Measurements from ENCODE around the gene TEX38.
"Not testable (repeated sequence)": the region's sequence is repeated elsewhere in the genome, so short reads cannot be mapped to it uniquely, and the experiment has no call there.

DNA sequence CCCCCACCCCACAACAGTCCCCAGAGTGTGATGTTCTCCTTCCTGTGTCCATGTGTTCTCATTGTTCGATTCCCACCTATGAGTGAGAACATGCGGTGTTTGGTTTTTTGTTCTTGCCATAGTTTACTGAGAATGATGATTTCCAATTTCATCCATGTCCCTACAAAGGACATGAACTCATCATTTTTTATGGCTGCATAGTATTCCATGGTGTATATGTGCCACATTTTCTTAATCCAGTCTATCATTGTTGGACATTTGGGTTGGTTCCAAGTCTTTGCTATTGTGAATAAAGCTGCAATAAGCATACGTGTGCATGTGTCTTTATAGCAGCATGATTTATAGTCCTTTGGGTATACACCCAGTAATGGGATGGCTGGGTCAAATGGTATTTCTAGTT is 20.5 kb upstream of the TEX38 start:
- TF ChIP-seq POLR2A (IDR thresholded peaks at IDR 0.05; ENCODE audit: low read length); HDAC2 (IDR thresholded peaks at IDR 0.05); EP300 (IDR thresholded peaks at IDR 0.05); RFX5 (IDR thresholded peaks at IDR 0.05); RCOR1 (IDR thresholded peaks at IDR 0.05; ENCODE audit: low read depth, low read length); PHF8 (IDR thresholded peaks at IDR 0.05; ENCODE audit: borderline replicate concordance, low read depth); CEBPB (IDR thresholded peaks at IDR 0.05): not testable (repeated sequence)
- TF ChIP-seq, protein P1, sequence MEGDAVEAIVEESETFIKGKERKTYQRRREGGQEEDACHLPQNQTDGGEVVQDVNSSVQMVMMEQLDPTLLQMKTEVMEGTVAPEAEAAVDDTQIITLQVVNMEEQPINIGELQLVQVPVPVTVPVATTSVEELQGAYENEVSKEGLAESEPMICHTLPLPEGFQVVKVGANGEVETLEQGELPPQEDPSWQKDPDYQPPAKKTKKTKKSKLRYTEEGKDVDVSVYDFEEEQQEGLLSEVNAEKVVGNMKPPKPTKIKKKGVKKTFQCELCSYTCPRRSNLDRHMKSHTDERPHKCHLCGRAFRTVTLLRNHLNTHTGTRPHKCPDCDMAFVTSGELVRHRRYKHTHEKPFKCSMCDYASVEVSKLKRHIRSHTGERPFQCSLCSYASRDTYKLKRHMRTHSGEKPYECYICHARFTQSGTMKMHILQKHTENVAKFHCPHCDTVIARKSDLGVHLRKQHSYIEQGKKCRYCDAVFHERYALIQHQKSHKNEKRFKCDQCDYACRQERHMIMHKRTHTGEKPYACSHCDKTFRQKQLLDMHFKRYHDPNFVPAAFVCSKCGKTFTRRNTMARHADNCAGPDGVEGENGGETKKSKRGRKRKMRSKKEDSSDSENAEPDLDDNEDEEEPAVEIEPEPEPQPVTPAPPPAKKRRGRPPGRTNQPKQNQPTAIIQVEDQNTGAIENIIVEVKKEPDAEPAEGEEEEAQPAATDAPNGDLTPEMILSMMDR (IDR thresholded peaks at IDR 0.05) = not testable (repeated sequence)
- TF ChIP-seq, protein P2, sequence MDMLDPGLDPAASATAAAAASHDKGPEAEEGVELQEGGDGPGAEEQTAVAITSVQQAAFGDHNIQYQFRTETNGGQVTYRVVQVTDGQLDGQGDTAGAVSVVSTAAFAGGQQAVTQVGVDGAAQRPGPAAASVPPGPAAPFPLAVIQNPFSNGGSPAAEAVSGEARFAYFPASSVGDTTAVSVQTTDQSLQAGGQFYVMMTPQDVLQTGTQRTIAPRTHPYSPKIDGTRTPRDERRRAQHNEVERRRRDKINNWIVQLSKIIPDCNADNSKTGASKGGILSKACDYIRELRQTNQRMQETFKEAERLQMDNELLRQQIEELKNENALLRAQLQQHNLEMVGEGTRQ (IDR thresholded peaks at IDR 0.05) = not testable (repeated sequence)

Data from A549 (cell line).